Cerebellar cortex (tissue), 1 donor: Measurements from ENCODE around the gene PSME3.

ENCODE experiments used
- DNase-seq: peaks from one replicate; pipeline ENCODE4 v3.0.0-alpha.2; 2015; ENCODE audit warnings: low spot score

PSME3 gene

GRCh38 chr17:42817866-42818265 lies 15.3 kb upstream of the PSME3 start:
- no peak for DNase-seq

GRCh38 chr17:42818379-42818778 lies 14.8 kb upstream of the PSME3 start:
- DNase-seq: no peak

- peak; percentile 53 for DNase-seq
These were observed 13.2 kb upstream of the PSME3 start for GRCh38 chr17:42819939-42820535.

- DNase-seq: no peak
These were observed 12.0 kb upstream of the PSME3 start for GRCh38 chr17:42821176-42821575.

- DNase-seq: no peak
These were observed 5.7 kb upstream of the PSME3 start for GRCh38 chr17:42827472-42827871.

GRCh38 chr17:42830971-42831370 lies 2.2 kb upstream of the PSME3 start:
- DNase-seq: no peak

GRCh38 chr17:42832213-42832933 lies 824 bp upstream of the PSME3 start:
- DNase-seq: no peak

GRCh38 chr17:42833767-42834422 lies 698 bp downstream of the PSME3 start:
- DNase-seq: no peak

GRCh38 chr17:42835732-42836131 lies 2.5 kb downstream of the PSME3 start:
- DNase-seq: no peak

- DNase-seq: no peak
These were observed 8.9 kb downstream of the PSME3 start for GRCh38 chr17:42841975-42842685.

GRCh38 chr17:42843358-42843934 lies 10.2 kb downstream of the PSME3 start:
- DNase-seq: peak; percentile 79

GRCh38 chr17:42844271-42844670 lies 11.1 kb downstream of the PSME3 start, which contains the start of gene AOC2:
TSS of gene AOC2 (plus strand) at chr17:42844580. CDS start at chr17:42844627, 47 bp downstream.
- DNase-seq: no peak

GRCh38 chr17:42844761-42845555 lies 11.8 kb downstream of the PSME3 start:
- no peak for DNase-seq

GRCh38 chr17:42845556-42845917 lies 12.3 kb downstream of the PSME3 start:
- no peak for DNase-seq

- no peak for DNase-seq
These were observed 12.9 kb downstream of the PSME3 start for GRCh38 chr17:42845918-42846593.

GRCh38 chr17:42846594-42847280 lies 13.5 kb downstream of the PSME3 start:
- no peak for DNase-seq

GRCh38 chr17:42848093-42848492 lies 14.9 kb downstream of the PSME3 start:
- no peak for DNase-seq

- no peak for DNase-seq
These were observed 15.8 kb downstream of the PSME3 start for GRCh38 chr17:42849031-42849430.

GRCh38 chr17:42849451-42850181 lies 16.4 kb downstream of the PSME3 start:
- no peak for DNase-seq

- DNase-seq: no peak
These were observed 17.8 kb downstream of the PSME3 start, which contains the start of gene AOC3 for GRCh38 chr17:42850954-42851353. TSS of gene AOC3 (plus strand) at chr17:42851199. CDS start at chr17:42851344, 145 bp downstream.
